Measurements from ENCODE around the gene NFU1.

The NFU1 gene

GRCh38 chr2:69461404-69461803, 24.2 kb upstream of the NFU1 start:
- no peaks in the 10 kb centered on the region for H3K9me3 ChIP-seq (ENCODE audit: insufficient read depth, low read depth, low read length)
- H3K27me3 ChIP-seq (ENCODE audit: insufficient read depth, low read length, poor library complexity, severe bottlenecking): no peaks in the 10 kb centered on the region
- TF ChIP-seq EZH2phosphoT487 (IDR thresholded peaks at IDR 0.05; ENCODE audit: borderline replicate concordance) (no peak), CTCF (conservative IDR thresholded peaks at IDR 0.05; ENCODE audit: low read length) (no peak)
- H3K4me1 ChIP-seq (ENCODE audit: insufficient read depth, low read length, poor library complexity, severe bottlenecking): no peaks in the 10 kb centered on the region
- no peak overlapping the region for H2AFZ ChIP-seq (ENCODE audit: low read length)
- H3K9me2 ChIP-seq (replicated peaks; ENCODE audit: low read depth, low read length): no peaks in the 10 kb centered on the region
- no peak overlapping the region for H3K4me2 ChIP-seq (ENCODE audit: low read depth, low read length, poor library complexity, severe bottlenecking)
- H3K4me3 ChIP-seq (ENCODE audit: low read length, poor library complexity, severe bottlenecking): no peak overlapping the region
- no peaks in the 10 kb centered on the region for H3F3A ChIP-seq (ENCODE audit: low read depth)
- no peaks in the 10 kb centered on the region for H4K20me1 ChIP-seq (ENCODE audit: insufficient read depth, low read length, poor library complexity, severe bottlenecking)
- no peak overlapping the region for H3K9ac ChIP-seq (ENCODE audit: low read depth, low read length, poor library complexity, severe bottlenecking)
- peaks cover 17% of the 10 kb centered on the region; the same call in 1 of the 2 replicates for H3K36me3 ChIP-seq (ENCODE audit: insufficient read depth, low read length)
- H3K79me2 ChIP-seq (ENCODE audit: insufficient read depth, low read length): no peaks in the 10 kb centered on the region

- TF ChIP-seq EZH2phosphoT487 (IDR thresholded peaks at IDR 0.05; ENCODE audit: borderline replicate concordance) (no peak), CTCF (conservative IDR thresholded peaks at IDR 0.05; ENCODE audit: low read length) (no peak)
- H3K27me3 ChIP-seq (ENCODE audit: insufficient read depth, low read length, poor library complexity, severe bottlenecking): no peaks in the 10 kb centered on the region
- H3K4me2 ChIP-seq (ENCODE audit: low read depth, low read length, poor library complexity, severe bottlenecking): no peak overlapping the region
- H3K9me2 ChIP-seq (replicated peaks; ENCODE audit: low read depth, low read length): no peaks in the 10 kb centered on the region
- H3K4me3 ChIP-seq (ENCODE audit: low read length, poor library complexity, severe bottlenecking): no peak overlapping the region
- no peaks in the 10 kb centered on the region for H4K20me1 ChIP-seq (ENCODE audit: insufficient read depth, low read length, poor library complexity, severe bottlenecking)
- no peaks in the 10 kb centered on the region for H3K9me3 ChIP-seq (ENCODE audit: insufficient read depth, low read depth, low read length)
- H2AFZ ChIP-seq (ENCODE audit: low read length): no peak overlapping the region
- H3K4me1 ChIP-seq (ENCODE audit: insufficient read depth, low read length, poor library complexity, severe bottlenecking): no peaks in the 10 kb centered on the region
- no peaks in the 10 kb centered on the region for H3F3A ChIP-seq (ENCODE audit: low read depth)
- no peaks in the 10 kb centered on the region for H3K79me2 ChIP-seq (ENCODE audit: insufficient read depth, low read length)
- peaks cover 2% of the 10 kb centered on the region; the same call in 1 of the 2 replicates for H3K36me3 ChIP-seq (ENCODE audit: insufficient read depth, low read length)
- H3K9ac ChIP-seq (ENCODE audit: low read depth, low read length, poor library complexity, severe bottlenecking): no peak overlapping the region
Observed at GRCh38 chr2:69459936-69460335, 22.7 kb upstream of the NFU1 start.

- H3K9me3 ChIP-seq (ENCODE audit: insufficient read depth, low read depth, low read length): no peaks in the 10 kb centered on the region
- no peak overlapping the region for H2AFZ ChIP-seq (ENCODE audit: low read length)
- no peaks in the 10 kb centered on the region for H3K79me2 ChIP-seq (ENCODE audit: insufficient read depth, low read length)
- no peaks in the 10 kb centered on the region for H3K4me1 ChIP-seq (ENCODE audit: insufficient read depth, low read length, poor library complexity, severe bottlenecking)
- H3F3A ChIP-seq (ENCODE audit: low read depth): no peaks in the 10 kb centered on the region
- no peak overlapping the region for H3K4me2 ChIP-seq (ENCODE audit: low read depth, low read length, poor library complexity, severe bottlenecking)
- H3K9me2 ChIP-seq (replicated peaks; ENCODE audit: low read depth, low read length): no peaks in the 10 kb centered on the region
- H3K27me3 ChIP-seq (ENCODE audit: insufficient read depth, low read length, poor library complexity, severe bottlenecking): no peaks in the 10 kb centered on the region
- no peak overlapping the region for H3K9ac ChIP-seq (ENCODE audit: low read depth, low read length, poor library complexity, severe bottlenecking)
- H3K36me3 ChIP-seq (ENCODE audit: insufficient read depth, low read length): no peaks in the 10 kb centered on the region
- TF ChIP-seq CTCF (conservative IDR thresholded peaks at IDR 0.05; ENCODE audit: low read length): no peak
- no peak for TF ChIP-seq EZH2phosphoT487 (IDR thresholded peaks at IDR 0.05; ENCODE audit: borderline replicate concordance)
- no peak overlapping the region for H3K4me3 ChIP-seq (ENCODE audit: low read length, poor library complexity, severe bottlenecking)
- H4K20me1 ChIP-seq (ENCODE audit: insufficient read depth, low read length, poor library complexity, severe bottlenecking): no peaks in the 10 kb centered on the region
Observed at GRCh38 chr2:69456950-69457445, 19.8 kb upstream of the NFU1 start.
